ENCODE measurements around the gene MAPK4.

The MAPK4 gene

DNA sequence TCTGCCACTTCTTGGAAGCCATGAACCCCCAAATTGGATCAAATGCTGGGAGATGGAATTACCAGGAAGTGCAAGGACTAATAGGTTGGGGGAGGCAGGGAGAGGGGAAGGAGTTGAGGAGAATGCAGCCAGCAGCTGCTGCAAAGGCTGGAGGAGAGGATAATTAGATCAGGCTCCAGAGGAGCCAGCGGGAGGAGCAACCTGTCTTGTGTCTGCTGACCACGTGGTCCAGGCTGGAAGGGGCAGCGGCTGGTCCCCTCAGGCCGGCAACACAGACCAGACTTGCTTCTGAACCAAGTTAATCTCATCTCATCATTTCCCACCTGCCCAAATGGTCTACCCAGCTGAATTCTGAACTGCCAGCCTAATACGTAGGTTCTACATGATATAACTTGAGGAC lies 191.6 kb downstream of the MAPK4 start:
- Histone ChIP-seq H3K4me1 (ENCODE audit: insufficient read depth, poor library complexity, severe bottlenecking) (no peaks in the 10 kb centered on the region), H3K27me3 (ENCODE audit: insufficient read depth, poor library complexity, severe bottlenecking) (peaks cover 6% of the 10 kb centered on the region), H3K27ac (ENCODE audit: poor library complexity, severe bottlenecking) (no peak overlapping the region), H3K4me3 (ENCODE audit: severe bottlenecking) (no peak overlapping the region), H3K9me3 (ENCODE audit: severe bottlenecking) (no peaks in the 10 kb centered on the region), H3K36me3 (ENCODE audit: low read depth) (no peaks in the 10 kb centered on the region)
- no peak for TF ChIP-seq CTCF (IDR thresholded peaks at IDR 0.05; ENCODE audit: poor library complexity, severe bottlenecking)
- no peak for ATAC-seq (ENCODE audit: low read depth)
- DNase-seq (ENCODE audit: low spot score): no peak

- no peak for TF ChIP-seq CTCF (IDR thresholded peaks at IDR 0.05; ENCODE audit: poor library complexity, severe bottlenecking)
- Histone ChIP-seq H3K4me3 (ENCODE audit: severe bottlenecking) (no peak overlapping the region), H3K36me3 (ENCODE audit: low read depth) (no peaks in the 10 kb centered on the region), H3K27ac (ENCODE audit: poor library complexity, severe bottlenecking) (no peak overlapping the region), H3K4me1 (ENCODE audit: insufficient read depth, poor library complexity, severe bottlenecking) (no peaks in the 10 kb centered on the region), H3K9me3 (ENCODE audit: severe bottlenecking) (no peaks in the 10 kb centered on the region), H3K27me3 (ENCODE audit: insufficient read depth, poor library complexity, severe bottlenecking) (peaks cover 7% of the 10 kb centered on the region)
- no peak for ATAC-seq (ENCODE audit: low read depth)
- DNase-seq (ENCODE audit: low spot score): no peak
These were observed 192.1 kb downstream of the MAPK4 start for GRCh38 chr18:50751947-50752346.

- peaks cover 7% of the 10 kb centered on the region for H3K27me3 ChIP-seq (ENCODE audit: insufficient read depth, poor library complexity, severe bottlenecking)
- DNase-seq (ENCODE audit: low spot score): no peak
These were observed 193.4 kb downstream of the MAPK4 start for GRCh38 chr18:50753311-50753710.

GRCh38 chr18:50754297-50754696 lies 194.4 kb downstream of the MAPK4 start:
- DNase-seq (ENCODE audit: low spot score): no peak
- H3K4me3 ChIP-seq (ENCODE audit: severe bottlenecking): no peak overlapping the region
- peaks cover 13% of the 10 kb centered on the region for H3K27me3 ChIP-seq (ENCODE audit: insufficient read depth, poor library complexity, severe bottlenecking)
- no peak for ATAC-seq (ENCODE audit: low read depth)
- H3K9me3 ChIP-seq (ENCODE audit: severe bottlenecking): no peaks in the 10 kb centered on the region
- no peak for TF ChIP-seq CTCF (IDR thresholded peaks at IDR 0.05; ENCODE audit: poor library complexity, severe bottlenecking)
- H3K36me3 ChIP-seq (ENCODE audit: low read depth): no peaks in the 10 kb centered on the region
- H3K27ac ChIP-seq (ENCODE audit: poor library complexity, severe bottlenecking): no peak overlapping the region
- H3K4me1 ChIP-seq (ENCODE audit: insufficient read depth, poor library complexity, severe bottlenecking): no peaks in the 10 kb centered on the region

More at GRCh38 chr18:50753311-50753710, 193.4 kb downstream of the MAPK4 start:
- Histone ChIP-seq H3K4me1 (ENCODE audit: insufficient read depth, poor library complexity, severe bottlenecking) (no peaks in the 10 kb centered on the region), H3K4me3 (ENCODE audit: severe bottlenecking) (no peak overlapping the region), H3K27ac (ENCODE audit: poor library complexity, severe bottlenecking) (no peak overlapping the region), H3K36me3 (ENCODE audit: low read depth) (no peaks in the 10 kb centered on the region), H3K9me3 (ENCODE audit: severe bottlenecking) (no peaks in the 10 kb centered on the region)
- ATAC-seq (ENCODE audit: low read depth): no peak
- no peak for TF ChIP-seq CTCF (IDR thresholded peaks at IDR 0.05; ENCODE audit: poor library complexity, severe bottlenecking)

DNA sequence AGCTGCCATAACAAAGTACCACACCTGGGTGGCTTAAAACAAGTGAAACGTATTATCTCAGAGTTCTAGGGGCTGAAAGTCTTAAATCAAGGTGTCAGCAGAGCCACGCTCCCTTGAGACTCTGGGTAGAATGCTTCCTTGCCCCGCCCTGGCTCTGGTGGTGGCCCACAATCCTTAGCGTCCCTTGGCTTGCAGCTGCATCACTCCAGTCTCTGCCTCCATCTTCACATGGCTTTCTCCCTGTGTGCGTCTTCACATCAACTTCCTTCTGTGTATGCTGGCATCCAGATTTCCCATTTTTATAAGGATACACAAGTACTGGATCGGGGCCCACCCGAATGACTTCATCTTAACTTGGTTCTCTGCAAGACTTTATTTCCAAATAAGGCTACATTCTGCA lies 197.5 kb downstream of the MAPK4 start:
- ATAC-seq (ENCODE audit: low read depth) (no peak), DNase-seq (ENCODE audit: low spot score) (no peak)
- Histone ChIP-seq H3K4me1 (ENCODE audit: insufficient read depth, poor library complexity, severe bottlenecking) (no peaks in the 10 kb centered on the region), H3K4me3 (ENCODE audit: severe bottlenecking) (no peak overlapping the region), H3K27me3 (ENCODE audit: insufficient read depth, poor library complexity, severe bottlenecking) (peaks cover 13% of the 10 kb centered on the region), H3K36me3 (ENCODE audit: low read depth) (no peaks in the 10 kb centered on the region), H3K27ac (ENCODE audit: poor library complexity, severe bottlenecking) (no peak overlapping the region), H3K9me3 (ENCODE audit: severe bottlenecking) (no peaks in the 10 kb centered on the region)
- TF ChIP-seq CTCF (IDR thresholded peaks at IDR 0.05; ENCODE audit: poor library complexity, severe bottlenecking): no peak

Data from RWPE2 (cell line).